Loucy (cell line): ENCODE data around the gene RAB38.

Experiments used
- CTCF ChIP-seq: fragments of 200-600 bp; sonication (generic); conservative IDR thresholded peaks from 2 replicates; pipeline ENCODE4 v1.5.1; 2014; ENCODE audit warnings: mild to moderate bottlenecking, antibody characterized with exemption, low read length
- EZH2phosphoT487 ChIP-seq: fragments of 200-600 bp; IDR thresholded peaks from 2 replicates; pipeline ENCODE4 v1.6.1; 2018; ENCODE audit warnings: antibody characterized with exemption, mild to moderate bottlenecking, moderate library complexity, borderline replicate concordance

GRCh38 chr11:88105951-88106350, 69.3 kb downstream of the RAB38 start:
- TF ChIP-seq CTCF, result no peak
- no peak for TF ChIP-seq EZH2phosphoT487
